HepG2 (cell line): ENCODE data around the gene RREB1. TPM values are rescaled to one million over a fixed set of nuclear protein-coding genes. Genes with fewer than 3 reads are reported as not detected.

ENCODE experiments used
- AKAP8 ChIP-seq: sonication (generic); formaldehyde crosslinking; IDR thresholded peaks from 2 replicates; pipeline ENCODE4 v1.5.1; 2020; ENCODE audit warnings: mild to moderate bottlenecking, missing genetic modification reagents
- DNMT3B ChIP-seq: conservative IDR thresholded peaks from 2 replicates; pipeline ENCODE4 v1.6.1; 2016; ENCODE audit warnings: missing biosample characterization, control low read depth
- ELF4 ChIP-seq: sonication (generic); formaldehyde crosslinking; IDR thresholded peaks from 2 replicates; pipeline ENCODE4 v1.5.0; 2020; ENCODE audit warnings: missing genetic modification reagents, mild to moderate bottlenecking, moderate library complexity, borderline replicate concordance
- JUNB ChIP-seq: sonication (generic); formaldehyde crosslinking; IDR thresholded peaks from 2 replicates; pipeline ENCODE4 v1.8.0; 2022; ENCODE audit warnings: missing genetic modification reagents, mild to moderate bottlenecking, borderline replicate concordance
- PAX8 ChIP-seq: sonication (generic); formaldehyde crosslinking; IDR thresholded peaks from 2 replicates; pipeline ENCODE4 v1.8.0; 2022; ENCODE audit warnings: mild to moderate bottlenecking, missing genetic modification reagents, borderline replicate concordance
- TAF15 ChIP-seq: fragments of 200-400 bp; formaldehyde crosslinking; IDR thresholded peaks from one replicate; pipeline ENCODE4 v1.6.1; 2018; ENCODE audit warnings: mild to moderate bottlenecking, low read depth, low read length; ENCODE audit not compliant: poor library complexity, severe bottlenecking
- TEAD3 ChIP-seq: optimal IDR thresholded peaks from 2 replicates; pipeline ENCODE3; 2016; ENCODE audit warnings: borderline replicate concordance
- TMF1 ChIP-seq: sonication (generic); formaldehyde crosslinking; IDR thresholded peaks from 2 replicates; pipeline ENCODE4 v1.8.1; 2022; ENCODE audit warnings: low read depth, missing genetic modification reagents
- WIZ ChIP-seq: sonication (generic); formaldehyde crosslinking; IDR thresholded peaks from 2 replicates; pipeline ENCODE4 v1.5.1; 2020; ENCODE audit warnings: mild to moderate bottlenecking, missing genetic modification reagents
- XRCC5 ChIP-seq: fragments of 200-400 bp; formaldehyde crosslinking; optimal IDR thresholded peaks from 2 replicates; pipeline ENCODE3; 2017; ENCODE audit warnings: mild to moderate bottlenecking, low read length
- ZNF207 ChIP-seq: fragments of 450-650 bp; IDR thresholded peaks from 2 replicates; pipeline ENCODE4 v1.6.1; 2016; ENCODE audit warnings: antibody characterized with exemption, borderline replicate concordance
- polyA plus RNA-seq, 8 experiments: library from polyadenylated mRNA; depleted of rRNA in 3 of 8; stranded (reverse) in 7 of 8; unstranded in 1 of 8; fragments of >200 nt; fragmentation: Illumina TruSeq in 4 of 8; extraction: Trizol in 4 of 8; gene quantifications; 2 replicates each; pipeline versions ENCODE4 v1.2.1 to v1.2.3, GENCODE V29; 2011 to 2016; ENCODE audit warnings: low read depth in 4 of 8, missing spikeins in 1 of 8, mixed read lengths in 1 of 8; ENCODE audit not compliant: insufficient read depth in 1 of 8
- total RNA-seq, 5 experiments: library from RNA; depleted of rRNA; stranded (reverse); fragments of >200 nt; fragmentation: Illumina TruSeq; extraction: Trizol; gene quantifications; 2 replicates each; pipeline ENCODE4 v1.2.3, GENCODE V29; 2016; ENCODE audit warnings: low read depth in 1 of 5
- TF ChIP-seq, protein P1 (sequence below): sonication (generic); formaldehyde crosslinking; IDR thresholded peaks from 2 replicates; pipeline ENCODE4 v1.9.0; 2021; ENCODE audit warnings: missing genetic modification reagents, borderline replicate concordance
- TF ChIP-seq, protein P2 (sequence below): IDR thresholded peaks from 2 replicates; pipeline ENCODE4 v1.6.1; 2012; ENCODE audit warnings: low read length, improper control_type of control experiment
- TF ChIP-seq, protein P3 (sequence below): sonication (generic); formaldehyde crosslinking; IDR thresholded peaks from 2 replicates; pipeline ENCODE4 v1.9.0; 2022; ENCODE audit warnings: low read depth, missing genetic modification reagents
- TF ChIP-seq, protein P4 (sequence below): sonication (generic); formaldehyde crosslinking; IDR thresholded peaks from 2 replicates; pipeline ENCODE4 v1.4.0; 2020; ENCODE audit warnings: missing genetic modification reagents, mild to moderate bottlenecking, borderline replicate concordance
- TF ChIP-seq, protein P5 (sequence below): sonication (generic); formaldehyde crosslinking; IDR thresholded peaks from 2 replicates; pipeline ENCODE4 v1.5.1; 2020; ENCODE audit warnings: mild to moderate bottlenecking, missing genetic modification reagents, moderate library complexity

The RREB1 gene
- total and polyA plus RNA-seq, 2 of the 13 experiments (the other 11 are each of a cell fraction or from before 2014, with no cell fraction given), result 6.1 to 23.2 TPM

DNA sequence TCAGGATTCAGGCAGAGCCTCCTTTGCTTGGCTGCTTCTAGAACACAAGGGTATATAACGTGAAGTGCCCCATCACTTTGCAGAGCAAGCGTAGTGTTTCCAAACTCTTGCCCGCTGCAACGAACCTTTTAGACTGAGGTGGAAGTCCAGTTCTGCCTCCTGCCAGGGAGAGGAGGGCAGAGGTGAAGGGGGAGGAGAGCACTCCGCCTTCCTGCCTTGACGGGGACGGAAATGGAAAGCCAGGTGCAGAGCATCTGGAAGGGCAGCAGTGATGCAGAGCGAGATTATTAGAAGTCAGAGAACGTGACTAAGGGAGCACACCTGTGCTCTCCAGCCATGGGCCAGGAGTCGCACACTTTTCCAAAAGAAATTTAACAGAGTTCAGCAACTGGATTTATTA is 63.4 kb downstream of the RREB1 start (continued):
- TF ChIP-seq JUNB (CRISPR knock-in tag), result no peak
- TF ChIP-seq WIZ (CRISPR knock-in tag), result no peak
- TF ChIP-seq AKAP8 (CRISPR knock-in tag), result 0 out of 2 replicates have a peak, but pooled peaks have one; percentile 44
- TF ChIP-seq TAF15, result no peak
- no peak for TF ChIP-seq TMF1 (CRISPR knock-in tag)
- TF ChIP-seq, protein P1, sequence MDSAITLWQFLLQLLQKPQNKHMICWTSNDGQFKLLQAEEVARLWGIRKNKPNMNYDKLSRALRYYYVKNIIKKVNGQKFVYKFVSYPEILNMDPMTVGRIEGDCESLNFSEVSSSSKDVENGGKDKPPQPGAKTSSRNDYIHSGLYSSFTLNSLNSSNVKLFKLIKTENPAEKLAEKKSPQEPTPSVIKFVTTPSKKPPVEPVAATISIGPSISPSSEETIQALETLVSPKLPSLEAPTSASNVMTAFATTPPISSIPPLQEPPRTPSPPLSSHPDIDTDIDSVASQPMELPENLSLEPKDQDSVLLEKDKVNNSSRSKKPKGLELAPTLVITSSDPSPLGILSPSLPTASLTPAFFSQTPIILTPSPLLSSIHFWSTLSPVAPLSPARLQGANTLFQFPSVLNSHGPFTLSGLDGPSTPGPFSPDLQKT (CRISPR knock-in tag), result no peak
- TF ChIP-seq DNMT3B (CRISPR knock-in tag), result no peak
- peak; percentile 7 for TF ChIP-seq TEAD3 (CRISPR knock-in tag)
- TF ChIP-seq ZNF207, result no peak
- no peak for TF ChIP-seq PAX8
- TF ChIP-seq, protein P2, sequence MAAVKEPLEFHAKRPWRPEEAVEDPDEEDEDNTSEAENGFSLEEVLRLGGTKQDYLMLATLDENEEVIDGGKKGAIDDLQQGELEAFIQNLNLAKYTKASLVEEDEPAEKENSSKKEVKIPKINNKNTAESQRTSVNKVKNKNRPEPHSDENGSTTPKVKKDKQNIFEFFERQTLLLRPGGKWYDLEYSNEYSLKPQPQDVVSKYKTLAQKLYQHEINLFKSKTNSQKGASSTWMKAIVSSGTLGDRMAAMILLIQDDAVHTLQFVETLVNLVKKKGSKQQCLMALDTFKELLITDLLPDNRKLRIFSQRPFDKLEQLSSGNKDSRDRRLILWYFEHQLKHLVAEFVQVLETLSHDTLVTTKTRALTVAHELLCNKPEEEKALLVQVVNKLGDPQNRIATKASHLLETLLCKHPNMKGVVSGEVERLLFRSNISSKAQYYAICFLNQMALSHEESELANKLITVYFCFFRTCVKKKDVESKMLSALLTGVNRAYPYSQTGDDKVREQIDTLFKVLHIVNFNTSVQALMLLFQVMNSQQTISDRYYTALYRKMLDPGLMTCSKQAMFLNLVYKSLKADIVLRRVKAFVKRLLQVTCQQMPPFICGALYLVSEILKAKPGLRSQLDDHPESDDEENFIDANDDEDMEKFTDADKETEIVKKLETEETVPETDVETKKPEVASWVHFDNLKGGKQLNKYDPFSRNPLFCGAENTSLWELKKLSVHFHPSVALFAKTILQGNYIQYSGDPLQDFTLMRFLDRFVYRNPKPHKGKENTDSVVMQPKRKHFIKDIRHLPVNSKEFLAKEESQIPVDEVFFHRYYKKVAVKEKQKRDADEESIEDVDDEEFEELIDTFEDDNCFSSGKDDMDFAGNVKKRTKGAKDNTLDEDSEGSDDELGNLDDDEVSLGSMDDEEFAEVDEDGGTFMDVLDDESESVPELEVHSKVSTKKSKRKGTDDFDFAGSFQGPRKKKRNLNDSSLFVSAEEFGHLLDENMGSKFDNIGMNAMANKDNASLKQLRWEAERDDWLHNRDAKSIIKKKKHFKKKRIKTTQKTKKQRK, result no peak
- TF ChIP-seq, protein P3, sequence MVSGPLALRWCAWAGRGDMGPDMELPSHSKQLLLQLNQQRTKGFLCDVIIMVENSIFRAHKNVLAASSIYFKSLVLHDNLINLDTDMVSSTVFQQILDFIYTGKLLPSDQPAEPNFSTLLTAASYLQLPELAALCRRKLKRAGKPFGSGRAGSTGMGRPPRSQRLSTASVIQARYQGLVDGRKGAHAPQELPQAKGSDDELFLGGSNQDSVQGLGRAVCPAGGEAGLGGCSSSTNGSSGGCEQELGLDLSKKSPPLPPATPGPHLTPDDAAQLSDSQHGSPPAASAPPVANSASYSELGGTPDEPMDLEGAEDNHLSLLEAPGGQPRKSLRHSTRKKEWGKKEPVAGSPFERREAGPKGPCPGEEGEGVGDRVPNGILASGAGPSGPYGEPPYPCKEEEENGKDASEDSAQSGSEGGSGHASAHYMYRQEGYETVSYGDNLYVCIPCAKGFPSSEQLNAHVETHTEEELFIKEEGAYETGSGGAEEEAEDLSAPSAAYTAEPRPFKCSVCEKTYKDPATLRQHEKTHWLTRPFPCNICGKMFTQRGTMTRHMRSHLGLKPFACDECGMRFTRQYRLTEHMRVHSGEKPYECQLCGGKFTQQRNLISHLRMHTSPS (CRISPR knock-in tag), result peak; percentile 85; the same call in 1 of the 2 replicates
- no peak for TF ChIP-seq ELF4 (CRISPR knock-in tag)
- TF ChIP-seq, protein P4, sequence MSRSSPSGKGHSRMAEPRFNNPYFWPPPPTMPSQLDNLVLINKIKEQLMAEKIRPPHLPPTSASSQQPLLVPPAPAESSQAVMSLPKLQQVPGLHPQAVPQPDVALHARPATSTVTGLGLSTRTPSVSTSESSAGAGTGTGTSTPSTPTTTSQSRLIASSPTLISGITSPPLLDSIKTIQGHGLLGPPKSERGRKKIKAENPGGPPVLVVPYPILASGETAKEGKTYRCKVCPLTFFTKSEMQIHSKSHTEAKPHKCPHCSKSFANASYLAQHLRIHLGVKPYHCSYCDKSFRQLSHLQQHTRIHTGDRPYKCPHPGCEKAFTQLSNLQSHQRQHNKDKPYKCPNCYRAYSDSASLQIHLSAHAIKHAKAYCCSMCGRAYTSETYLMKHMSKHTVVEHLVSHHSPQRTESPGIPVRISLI (CRISPR knock-in tag), result peak; percentile 67
- TF ChIP-seq XRCC5, result no peak
- TF ChIP-seq, protein P5, sequence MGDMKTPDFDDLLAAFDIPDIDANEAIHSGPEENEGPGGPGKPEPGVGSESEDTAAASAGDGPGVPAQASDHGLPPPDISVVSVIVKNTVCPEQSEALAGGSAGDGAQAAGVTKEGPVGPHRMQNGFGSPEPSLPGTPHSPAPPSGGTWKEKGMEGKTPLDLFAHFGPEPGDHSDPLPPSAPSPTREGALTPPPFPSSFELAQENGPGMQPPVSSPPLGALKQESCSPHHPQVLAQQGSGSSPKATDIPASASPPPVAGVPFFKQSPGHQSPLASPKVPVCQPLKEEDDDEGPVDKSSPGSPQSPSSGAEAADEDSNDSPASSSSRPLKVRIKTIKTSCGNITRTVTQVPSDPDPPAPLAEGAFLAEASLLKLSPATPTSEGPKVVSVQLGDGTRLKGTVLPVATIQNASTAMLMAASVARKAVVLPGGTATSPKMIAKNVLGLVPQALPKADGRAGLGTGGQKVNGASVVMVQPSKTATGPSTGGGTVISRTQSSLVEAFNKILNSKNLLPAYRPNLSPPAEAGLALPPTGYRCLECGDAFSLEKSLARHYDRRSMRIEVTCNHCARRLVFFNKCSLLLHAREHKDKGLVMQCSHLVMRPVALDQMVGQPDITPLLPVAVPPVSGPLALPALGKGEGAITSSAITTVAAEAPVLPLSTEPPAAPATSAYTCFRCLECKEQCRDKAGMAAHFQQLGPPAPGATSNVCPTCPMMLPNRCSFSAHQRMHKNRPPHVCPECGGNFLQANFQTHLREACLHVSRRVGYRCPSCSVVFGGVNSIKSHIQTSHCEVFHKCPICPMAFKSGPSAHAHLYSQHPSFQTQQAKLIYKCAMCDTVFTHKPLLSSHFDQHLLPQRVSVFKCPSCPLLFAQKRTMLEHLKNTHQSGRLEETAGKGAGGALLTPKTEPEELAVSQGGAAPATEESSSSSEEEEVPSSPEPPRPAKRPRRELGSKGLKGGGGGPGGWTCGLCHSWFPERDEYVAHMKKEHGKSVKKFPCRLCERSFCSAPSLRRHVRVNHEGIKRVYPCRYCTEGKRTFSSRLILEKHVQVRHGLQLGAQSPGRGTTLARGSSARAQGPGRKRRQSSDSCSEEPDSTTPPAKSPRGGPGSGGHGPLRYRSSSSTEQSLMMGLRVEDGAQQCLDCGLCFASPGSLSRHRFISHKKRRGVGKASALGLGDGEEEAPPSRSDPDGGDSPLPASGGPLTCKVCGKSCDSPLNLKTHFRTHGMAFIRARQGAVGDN (CRISPR knock-in tag), result peak; percentile 69
